Activated T-cell treated with anti-CD3 and anti-CD28 coated beads, Interleukin-2, amount 50 U/mL, for 4 hours (primary cell): ENCODE data around the gene FOXF1. TPM values are rescaled to one million over a fixed set of nuclear protein-coding genes. Genes with fewer than 3 reads are reported as not detected.

ENCODE experiments used
- ATAC-seq, 2 donors: fragments of 200-7000 bp; cut with Tn5 transposase; one replicate each; pipeline ENCODE4 v1.10.0; 2021
- DNase-seq: peaks from one replicate; pipeline ENCODE4 v3.0.0-alpha.2; 2020
- H3K27me3 Mint-ChIP-seq: one replicate; pipeline ENCODE4 v1.8.0; 2021; ENCODE audit warnings: low read depth, mixed read lengths
- H3K36me3 Mint-ChIP-seq: one replicate; pipeline ENCODE4 v1.8.0; 2022; ENCODE audit warnings: mixed read lengths; ENCODE audit not compliant: insufficient read depth
- H3K4me1 Mint-ChIP-seq: one replicate; pipeline ENCODE4 v1.8.0; 2021; ENCODE audit warnings: low read depth, mixed read lengths
- H3K4me3 Mint-ChIP-seq: one replicate; pipeline ENCODE4 v1.8.0; 2021; ENCODE audit warnings: mild to moderate bottlenecking, moderate library complexity, mixed read lengths
- H3K9me3 Mint-ChIP-seq: one replicate; pipeline ENCODE4 v1.8.0; 2021; ENCODE audit warnings: mixed read lengths
- total RNA-seq, 3 donors: library from RNA; stranded (reverse); gene quantifications; one replicate each; pipeline ENCODE4 v1.2.1, GENCODE V29; 2021

Gene FOXF1
- total RNA-seq, 3 donors from 2014 or later = 0.05 to 0.08 (median 0.08) TPM

DNA sequence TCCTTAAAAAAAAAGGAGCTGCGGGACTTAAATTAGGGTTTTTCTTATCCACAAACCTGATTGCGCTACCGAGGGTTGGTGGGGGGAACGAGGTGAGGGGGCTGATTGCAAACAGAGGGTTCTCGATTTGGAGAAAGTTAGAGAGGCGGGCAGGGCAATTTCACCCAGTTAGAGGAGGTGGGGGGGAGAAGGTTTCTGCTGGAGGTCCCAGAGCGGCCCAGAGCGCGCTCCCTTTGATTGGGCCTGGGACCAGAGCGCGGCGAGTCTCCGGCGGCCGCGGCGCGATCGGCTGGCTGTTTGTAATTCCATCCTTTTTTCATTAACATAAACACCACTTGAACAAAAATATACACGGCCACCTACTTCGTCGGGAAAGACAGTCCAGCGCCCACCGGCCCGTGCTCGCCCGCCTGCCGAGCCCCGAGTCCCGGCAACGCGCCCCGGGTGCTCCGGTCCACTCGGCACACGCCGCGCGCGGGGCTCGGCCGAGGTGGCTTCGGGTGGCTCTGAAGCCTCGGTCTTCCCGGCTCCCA lies 13.3 kb upstream of the FOXF1 start:
- Mint-ChIP-seq H3K9me3 (no peaks in the 10 kb centered on the region), H3K27me3 (peaks cover 85% of the 10 kb centered on the region)
- no peak for ATAC-seq

DNA sequence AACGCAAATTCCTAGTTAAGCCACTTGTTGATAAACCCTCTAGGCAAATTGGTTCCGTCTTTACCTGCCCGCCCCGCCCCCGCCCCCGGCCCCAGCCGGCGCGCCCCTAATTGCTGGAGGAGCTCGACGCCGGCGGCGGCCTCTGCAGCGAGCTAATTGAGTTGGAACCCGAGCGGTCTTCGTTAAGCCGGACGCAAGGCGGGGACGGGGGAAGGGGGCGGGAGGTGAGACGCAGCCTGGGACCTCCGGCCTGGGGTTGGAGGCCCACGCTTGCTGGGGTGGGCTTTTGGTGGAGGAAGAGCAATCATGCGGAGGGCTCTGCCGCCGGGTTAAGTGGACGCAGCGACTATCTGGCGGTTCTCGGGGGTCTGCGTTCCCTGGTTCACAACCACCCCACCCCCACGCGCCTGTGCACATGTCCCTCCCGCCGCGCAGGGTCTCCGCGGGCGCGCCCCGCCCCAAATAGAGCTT lies 12.7 kb upstream of the FOXF1 start:
- Mint-ChIP-seq H3K36me3 (no peaks in the 10 kb centered on the region), H3K4me3 (no peak overlapping the region), H3K27me3 (peaks cover 85% of the 10 kb centered on the region), H3K9me3 (no peaks in the 10 kb centered on the region), H3K4me1 (peaks cover 3% of the 10 kb centered on the region)
- no peak for ATAC-seq
- no peak for DNase-seq

More for the DNA sequence above, 13.3 kb upstream of the FOXF1 start:
- H3K36me3 Mint-ChIP-seq = no peaks in the 10 kb centered on the region
- peaks cover 3% of the 10 kb centered on the region for H3K4me1 Mint-ChIP-seq
- DNase-seq = no peak
- H3K4me3 Mint-ChIP-seq = no peak overlapping the region

DNA sequence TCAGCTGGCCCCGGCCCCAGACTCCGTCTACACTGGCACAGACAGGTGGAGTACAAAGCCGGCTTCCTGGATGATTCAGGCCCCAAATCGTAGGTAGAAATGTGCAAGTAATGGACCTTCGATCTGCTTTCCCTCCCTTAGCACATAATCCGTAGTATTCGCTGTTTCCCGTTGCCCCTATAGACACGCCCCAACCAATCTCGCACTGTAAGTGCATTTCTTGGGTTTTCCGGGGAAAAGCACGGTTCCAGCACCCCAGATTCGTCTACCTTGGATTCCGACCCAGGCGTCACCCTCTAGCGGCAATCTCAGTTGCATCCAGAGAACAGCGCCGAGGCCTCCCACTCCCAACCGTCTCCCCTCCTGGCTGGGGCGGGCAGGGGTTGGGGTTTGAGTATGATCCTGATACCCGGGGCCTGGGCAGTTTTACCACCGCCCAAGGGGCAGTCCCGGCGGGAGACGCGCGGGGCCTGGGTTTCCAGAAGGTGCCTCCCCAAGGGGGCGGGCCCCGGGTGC lies 12.1 kb upstream of the FOXF1 start:
- ATAC-seq (no peak), DNase-seq (no peak)
- Mint-ChIP-seq H3K36me3 (no peaks in the 10 kb centered on the region), H3K9me3 (no peaks in the 10 kb centered on the region), H3K4me1 (peaks cover 3% of the 10 kb centered on the region), H3K4me3 (no peak overlapping the region), H3K27me3 (peaks cover 85% of the 10 kb centered on the region)

DNA sequence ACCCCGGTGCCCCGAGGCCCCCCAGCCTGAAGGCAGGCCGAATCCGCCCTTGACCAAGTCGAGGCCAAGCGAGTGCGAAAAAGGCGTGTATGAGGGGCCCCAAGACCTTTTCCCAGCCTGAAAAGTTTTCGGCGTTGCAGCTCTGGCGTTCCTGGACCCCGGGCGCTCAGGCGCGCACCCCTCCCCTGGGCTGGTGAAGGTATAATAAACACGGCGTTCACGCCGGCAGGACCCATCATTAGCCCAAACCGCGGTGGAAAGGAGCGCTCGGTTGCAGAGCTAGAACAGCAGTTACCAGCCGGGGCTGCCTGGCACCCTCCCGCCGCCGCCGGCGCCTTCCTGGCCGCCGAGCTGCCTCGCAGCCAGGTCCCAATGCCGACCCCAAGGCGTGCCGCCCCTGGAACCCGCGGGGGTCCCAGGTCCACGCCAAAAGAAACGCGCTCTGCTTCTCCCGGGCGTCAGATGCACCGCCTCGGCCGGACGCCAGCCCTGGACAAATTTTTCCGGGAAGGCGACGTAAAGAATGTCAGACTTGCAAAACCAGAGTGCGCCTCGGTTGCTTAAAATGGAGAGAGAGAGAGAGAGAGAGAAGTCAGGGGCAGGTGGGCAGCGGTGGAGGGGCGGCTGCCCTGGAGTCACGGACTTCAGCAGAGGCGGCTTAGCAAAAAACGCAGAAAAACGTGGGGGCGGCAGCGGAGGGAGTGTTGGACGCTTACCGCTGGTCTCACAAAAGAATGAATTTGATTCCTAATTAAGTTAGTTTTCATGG lies 11.5 kb upstream of the FOXF1 start:
- no peaks in the 10 kb centered on the region for H3K9me3 Mint-ChIP-seq
- no peaks in the 10 kb centered on the region for H3K36me3 Mint-ChIP-seq
- DNase-seq = no peak
- ATAC-seq = no peak
- H3K4me3 Mint-ChIP-seq = no peak overlapping the region
- H3K27me3 Mint-ChIP-seq = peaks cover 85% of the 10 kb centered on the region
- H3K4me1 Mint-ChIP-seq = peaks cover 3% of the 10 kb centered on the region

DNA sequence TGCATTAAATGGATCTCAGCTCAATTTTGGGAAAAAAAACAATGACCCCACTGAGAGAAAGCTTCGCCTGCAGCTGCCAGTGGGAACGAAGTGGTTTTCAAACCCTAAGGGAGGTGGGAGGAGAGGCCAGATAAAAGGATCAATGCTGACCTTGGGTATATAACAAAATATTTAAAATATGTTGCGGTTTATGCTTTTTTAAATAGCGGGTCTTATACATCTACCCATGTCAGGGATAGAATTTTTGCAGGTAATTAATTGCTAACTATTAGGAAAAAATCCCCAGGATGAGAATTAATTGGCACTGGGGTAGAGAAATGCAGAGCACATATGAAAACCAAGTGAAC lies 10.9 kb upstream of the FOXF1 start:
- Mint-ChIP-seq H3K4me3 (no peak overlapping the region), H3K36me3 (no peaks in the 10 kb centered on the region), H3K27me3 (peaks cover 85% of the 10 kb centered on the region), H3K4me1 (peaks cover 3% of the 10 kb centered on the region), H3K9me3 (no peaks in the 10 kb centered on the region)
- DNase-seq = no peak
- ATAC-seq = no peak

DNA sequence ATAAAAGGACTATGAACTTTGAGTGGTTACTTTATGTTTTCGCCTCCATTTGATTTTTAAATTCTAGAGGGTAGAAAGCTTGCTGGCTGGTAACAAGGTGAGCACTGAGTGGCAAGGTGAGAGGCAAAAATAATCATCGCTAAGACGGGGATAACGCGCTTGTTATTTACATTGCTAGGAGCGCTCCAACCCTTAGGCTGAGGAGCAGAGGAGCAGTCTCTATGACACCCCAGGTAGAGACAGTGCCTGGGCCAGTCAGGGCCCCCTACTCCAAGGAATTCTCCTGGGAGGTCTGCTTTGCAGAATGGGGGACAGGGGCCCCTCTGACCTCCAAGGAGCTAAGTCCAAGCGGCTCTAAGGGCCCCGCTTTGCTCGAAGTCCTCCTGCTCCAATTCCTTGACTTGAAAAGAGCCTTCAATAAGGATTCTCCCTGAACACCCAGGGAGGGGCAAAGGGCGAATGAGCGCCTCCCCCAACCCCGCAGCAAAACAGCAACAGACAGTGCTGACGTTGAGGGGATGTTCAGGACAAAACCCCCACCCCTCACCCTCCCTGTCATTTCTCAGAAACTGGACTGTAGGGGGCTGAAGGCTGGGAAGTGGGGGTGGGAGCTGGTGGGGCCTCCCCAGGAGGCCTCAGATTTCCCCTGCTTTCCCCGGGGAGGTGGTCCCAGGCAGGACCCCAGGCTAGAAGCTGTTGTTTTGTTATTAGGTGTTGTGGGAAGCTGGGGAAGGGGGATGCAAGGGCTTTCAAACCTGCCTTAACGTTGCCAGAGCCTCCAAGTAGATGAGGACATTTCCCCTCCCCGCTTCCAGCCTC lies 10.2 kb upstream of the FOXF1 start:
- Mint-ChIP-seq H3K36me3 (no peaks in the 10 kb centered on the region), H3K9me3 (no peaks in the 10 kb centered on the region), H3K27me3 (peaks cover 87% of the 10 kb centered on the region), H3K4me3 (no peak overlapping the region), H3K4me1 (peaks cover 5% of the 10 kb centered on the region)
- ATAC-seq = no peak
- DNase-seq = no peak

DNA sequence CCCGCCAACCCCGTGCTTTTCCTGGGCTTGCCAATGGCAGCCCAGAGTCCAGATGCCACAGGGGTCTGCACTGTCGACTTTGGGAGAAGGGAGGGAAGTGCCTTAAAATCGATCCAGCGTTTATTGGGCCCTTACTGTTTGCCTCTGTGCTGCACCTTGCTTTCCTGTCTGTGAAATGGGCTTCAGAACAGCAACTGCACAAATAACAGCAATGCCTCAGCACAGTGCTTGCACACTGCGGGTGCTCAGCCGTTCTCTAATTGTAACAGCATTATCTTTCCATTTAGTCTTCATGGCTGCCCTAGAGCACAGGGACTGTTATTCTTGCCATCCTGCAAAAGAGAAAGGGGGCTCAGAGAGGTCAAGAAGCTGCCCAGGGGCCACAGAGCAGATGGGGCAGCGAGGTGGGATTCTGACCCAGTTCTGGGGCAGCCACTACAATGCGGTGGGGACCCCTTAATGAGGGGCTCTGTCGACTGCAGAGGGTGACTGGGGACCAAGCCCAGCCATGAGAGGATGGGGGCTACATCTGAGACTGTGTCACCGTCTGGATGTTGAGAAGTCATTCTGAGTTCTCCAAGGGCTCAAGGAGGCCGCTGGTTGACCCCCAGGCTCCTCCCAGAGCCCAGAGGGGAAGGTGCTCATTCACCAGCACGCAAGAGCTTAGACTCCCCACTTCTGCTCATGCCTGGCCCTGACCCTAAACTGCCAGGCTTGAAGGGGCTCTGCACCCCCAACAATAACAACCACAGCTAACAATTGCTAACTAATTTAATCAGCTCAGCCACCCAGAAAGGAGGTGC lies 9.4 kb upstream of the FOXF1 start:
- H3K4me3 Mint-ChIP-seq = no peak overlapping the region
- no peaks in the 10 kb centered on the region for H3K9me3 Mint-ChIP-seq
- H3K36me3 Mint-ChIP-seq = no peaks in the 10 kb centered on the region
- peaks cover 8% of the 10 kb centered on the region for H3K4me1 Mint-ChIP-seq
- DNase-seq (no peak), ATAC-seq (no peak)
- H3K27me3 Mint-ChIP-seq = peaks cover 85% of the 10 kb centered on the region

DNA sequence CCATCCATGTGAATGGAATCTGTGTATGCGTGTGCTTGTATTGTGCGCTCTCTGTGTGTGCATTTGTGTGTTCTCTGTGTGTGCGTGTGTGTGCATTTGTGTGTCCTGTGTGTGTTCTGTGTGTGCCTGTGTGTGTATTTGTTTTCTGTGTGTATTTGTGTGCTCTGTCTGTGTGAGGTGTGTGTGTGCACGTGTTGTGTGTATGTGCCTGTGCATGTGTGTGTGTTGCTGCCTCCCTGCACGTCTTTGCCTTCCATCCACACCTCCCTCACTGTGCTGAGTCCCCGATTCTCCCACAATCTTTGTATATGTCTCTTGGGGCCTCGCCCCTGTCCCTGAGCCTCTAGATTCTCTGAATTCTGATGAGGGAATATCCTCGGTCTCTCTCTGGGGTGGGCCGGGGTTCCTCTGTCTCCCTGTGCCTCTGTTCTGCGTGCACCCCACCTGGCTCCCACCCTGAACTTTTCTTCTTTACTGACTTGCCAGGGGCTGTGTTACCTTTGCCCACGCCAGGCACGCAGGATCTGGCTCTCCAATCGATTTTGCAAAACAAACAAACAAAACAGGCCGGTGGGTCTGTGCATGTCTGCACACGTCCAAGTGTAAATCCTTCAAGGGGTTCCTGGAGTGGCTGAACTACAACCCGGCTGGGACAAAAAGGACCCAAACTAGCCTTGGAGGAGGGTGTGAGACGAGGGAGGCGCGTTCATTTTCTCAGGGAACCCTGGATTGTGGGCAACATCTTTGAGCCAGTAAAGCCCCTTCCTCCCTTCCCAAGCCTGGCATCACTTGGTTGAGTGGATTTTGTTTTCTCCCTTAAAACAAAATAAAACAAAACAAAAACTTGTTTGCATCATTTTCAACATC lies 8.1 kb upstream of the FOXF1 start:
- H3K27me3 Mint-ChIP-seq = peaks cover 86% of the 10 kb centered on the region
- H3K4me1 Mint-ChIP-seq = peaks cover 14% of the 10 kb centered on the region
- no peak for ATAC-seq
- H3K36me3 Mint-ChIP-seq = no peaks in the 10 kb centered on the region
- H3K9me3 Mint-ChIP-seq = no peaks in the 10 kb centered on the region
- no peak for DNase-seq
- H3K4me3 Mint-ChIP-seq = no peak overlapping the region

DNA sequence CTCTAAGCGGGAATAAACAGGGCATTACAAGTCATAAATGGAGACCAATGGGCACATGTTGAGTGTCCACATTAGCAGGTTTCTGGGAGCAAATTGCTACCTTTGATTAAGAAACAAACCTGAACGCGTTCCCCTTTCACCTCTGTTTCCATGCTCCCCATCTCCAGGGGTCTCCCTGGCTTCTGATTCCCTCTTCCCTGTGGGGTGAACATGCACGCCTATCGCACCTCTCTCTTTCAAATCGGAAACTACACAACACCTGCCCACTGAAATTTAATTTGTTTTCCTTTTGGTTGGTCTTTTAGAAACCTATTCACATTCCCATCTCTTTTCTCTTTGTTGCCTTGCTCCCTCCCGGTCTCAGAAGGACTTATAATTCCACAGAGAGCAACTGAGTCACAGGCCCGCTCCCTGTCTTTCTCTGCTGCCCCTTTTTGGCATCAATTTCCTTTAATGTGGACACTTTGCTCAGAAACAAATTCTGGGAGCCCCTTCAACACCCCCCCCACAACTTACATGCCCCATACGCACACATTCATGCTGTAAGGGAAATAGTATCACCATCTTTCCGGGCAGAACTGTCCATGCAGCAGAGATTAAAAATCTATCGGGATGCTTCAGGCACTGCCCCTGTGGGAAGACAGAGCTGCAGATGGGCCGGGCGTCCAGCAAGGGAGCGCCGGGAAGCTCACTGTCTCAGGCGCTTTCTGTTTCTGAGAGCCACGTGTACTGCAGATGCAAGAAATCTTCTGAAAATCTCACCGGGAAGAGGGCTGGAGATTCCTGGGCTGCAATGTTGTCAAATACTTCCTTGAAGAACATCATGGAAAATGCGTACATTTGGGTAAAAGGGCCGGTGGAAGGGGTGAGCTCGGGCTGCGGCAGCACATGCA lies 7.2 kb upstream of the FOXF1 start:
- Mint-ChIP-seq H3K4me1 (peaks cover 20% of the 10 kb centered on the region), H3K27me3 (peaks cover 90% of the 10 kb centered on the region), H3K4me3 (no peak overlapping the region), H3K36me3 (no peaks in the 10 kb centered on the region), H3K9me3 (no peaks in the 10 kb centered on the region)
- ATAC-seq (no peak), DNase-seq (no peak)

DNA sequence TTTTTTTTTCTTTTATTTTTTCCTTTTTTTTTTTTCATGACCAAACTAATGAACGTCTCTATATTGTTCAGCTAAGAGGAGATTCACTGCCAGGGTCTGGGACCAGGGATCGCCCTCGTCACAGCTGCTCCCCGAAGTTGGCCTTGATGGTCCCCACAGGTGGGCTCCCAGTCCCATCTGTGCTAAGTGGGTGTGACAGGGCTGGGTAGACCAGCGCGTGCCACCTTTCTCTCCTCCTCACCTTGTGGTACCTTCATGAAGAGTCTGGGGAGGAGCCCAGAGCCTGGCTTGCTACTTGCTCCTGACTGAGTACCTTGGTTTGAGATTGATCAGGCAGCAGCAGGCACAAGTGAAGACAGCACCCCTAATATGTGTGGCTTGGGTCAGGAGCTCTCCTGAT lies 6.5 kb upstream of the FOXF1 start:
- H3K4me1 Mint-ChIP-seq = peaks cover 20% of the 10 kb centered on the region
- no peak for DNase-seq
- H3K27me3 Mint-ChIP-seq = peaks cover 88% of the 10 kb centered on the region
- H3K4me3 Mint-ChIP-seq = no peak overlapping the region
- H3K36me3 Mint-ChIP-seq = no peaks in the 10 kb centered on the region
- ATAC-seq = no peak
- no peaks in the 10 kb centered on the region for H3K9me3 Mint-ChIP-seq

DNA sequence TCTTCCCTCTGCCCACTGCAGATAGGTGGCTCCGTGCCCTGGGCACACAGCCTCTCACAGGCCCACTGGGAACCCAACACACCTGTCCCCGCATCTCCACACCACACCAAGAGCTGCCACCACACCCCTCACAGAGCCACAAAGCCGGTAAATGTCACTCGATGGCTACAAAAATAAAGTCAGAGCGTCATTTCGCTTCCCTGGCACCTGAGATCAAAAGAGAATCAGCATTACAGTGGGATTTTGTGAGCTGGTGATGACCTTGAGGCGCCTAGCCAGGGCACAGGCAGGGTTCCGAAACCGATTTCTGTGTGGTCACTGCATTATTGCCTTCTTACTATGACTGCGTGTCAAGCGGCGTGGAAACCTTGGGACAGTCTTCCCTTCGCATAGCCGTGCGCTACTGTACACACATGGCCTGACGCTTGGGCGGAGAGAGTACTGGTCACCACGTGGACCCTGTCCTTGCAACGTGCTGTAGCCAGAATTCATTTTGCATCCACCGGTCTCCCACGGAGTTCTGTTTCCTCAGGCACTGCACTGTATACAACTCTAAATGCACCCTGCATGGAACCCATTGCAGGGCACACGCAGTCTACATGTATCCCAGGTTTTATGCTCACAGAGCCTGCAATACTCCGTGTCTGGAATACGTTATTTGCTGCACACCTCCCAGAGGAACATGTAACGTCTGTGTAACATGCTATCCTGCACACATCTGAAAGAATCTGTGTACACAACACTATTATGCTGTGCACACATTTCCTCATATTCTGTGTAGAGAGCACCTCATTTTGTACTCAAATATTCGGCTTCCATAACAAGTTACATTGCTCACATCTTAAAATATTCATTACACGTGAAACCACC lies 5.8 kb upstream of the FOXF1 start:
- ATAC-seq (no peak), DNase-seq (no peak)
- Mint-ChIP-seq H3K27me3 (peaks cover 87% of the 10 kb centered on the region), H3K4me3 (no peak overlapping the region), H3K9me3 (no peaks in the 10 kb centered on the region), H3K36me3 (no peaks in the 10 kb centered on the region), H3K4me1 (peaks cover 24% of the 10 kb centered on the region)
